HG03159 (cell line): ENCODE measurements around the gene GAGE1.
"Not testable (repeated sequence)": the region's sequence is repeated elsewhere in the genome, so short reads cannot be mapped to it uniquely, and the experiment has no call there.

ENCODE experiments used
- ATAC-seq: cut with Tn5 transposase; IDR thresholded peaks from one replicate; pipeline ENCODE4 v1.9.1; 2021; ENCODE audit warnings: mild to moderate bottlenecking, moderate library complexity; ENCODE audit not compliant: unreplicated experiment

GAGE1 gene, protein sequence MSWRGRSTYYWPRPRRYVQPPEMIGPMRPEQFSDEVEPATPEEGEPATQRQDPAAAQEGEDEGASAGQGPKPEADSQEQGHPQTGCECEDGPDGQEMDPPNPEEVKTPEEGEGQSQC

DNA sequence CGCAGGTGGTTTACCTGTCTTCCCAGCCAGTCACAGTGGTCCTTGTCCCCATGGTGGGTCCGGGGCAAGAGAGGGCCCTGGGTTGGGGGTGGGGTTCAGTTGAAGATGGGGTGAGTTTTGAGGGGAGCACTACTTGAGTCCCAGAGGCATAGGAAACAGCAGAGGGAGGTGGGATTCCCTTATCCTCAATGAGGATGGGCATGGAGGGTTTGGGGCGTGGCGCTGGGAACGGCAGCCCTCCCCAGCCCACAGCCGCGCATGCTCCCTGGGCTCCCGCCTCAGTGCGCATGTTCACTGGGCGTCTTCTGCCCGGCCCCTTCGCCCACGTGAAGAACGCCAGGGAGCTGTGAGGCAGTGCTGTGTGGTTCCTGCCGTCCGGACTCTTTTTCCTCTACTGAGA lies at the start of gene GAGE1:
Gene GAGE1, plus strand, starts transcription at position 301 of the 400 bp plus-strand sequence. CDS start 1,155 bp downstream, outside the sequence.
- ATAC-seq: not testable (repeated sequence)

DNA sequence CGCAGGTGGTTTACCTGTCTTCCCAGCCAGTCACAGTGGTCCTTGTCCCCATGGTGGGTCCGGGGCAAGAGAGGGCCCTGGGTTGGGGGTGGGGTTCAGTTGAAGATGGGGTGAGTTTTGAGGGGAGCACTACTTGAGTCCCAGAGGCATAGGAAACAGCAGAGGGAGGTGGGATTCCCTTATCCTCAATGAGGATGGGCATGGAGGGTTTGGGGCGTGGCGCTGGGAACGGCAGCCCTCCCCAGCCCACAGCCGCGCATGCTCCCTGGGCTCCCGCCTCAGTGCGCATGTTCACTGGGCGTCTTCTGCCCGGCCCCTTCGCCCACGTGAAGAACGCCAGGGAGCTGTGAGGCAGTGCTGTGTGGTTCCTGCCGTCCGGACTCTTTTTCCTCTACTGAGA lies 47.8 kb upstream of the GAGE1 start, which contains the start of gene GAGE12E:
Gene GAGE12E, plus strand, starts transcription at position 301 of the 400 bp plus-strand sequence. CDS start 1,155 bp downstream, outside the sequence.
- ATAC-seq: not testable (repeated sequence)

DNA sequence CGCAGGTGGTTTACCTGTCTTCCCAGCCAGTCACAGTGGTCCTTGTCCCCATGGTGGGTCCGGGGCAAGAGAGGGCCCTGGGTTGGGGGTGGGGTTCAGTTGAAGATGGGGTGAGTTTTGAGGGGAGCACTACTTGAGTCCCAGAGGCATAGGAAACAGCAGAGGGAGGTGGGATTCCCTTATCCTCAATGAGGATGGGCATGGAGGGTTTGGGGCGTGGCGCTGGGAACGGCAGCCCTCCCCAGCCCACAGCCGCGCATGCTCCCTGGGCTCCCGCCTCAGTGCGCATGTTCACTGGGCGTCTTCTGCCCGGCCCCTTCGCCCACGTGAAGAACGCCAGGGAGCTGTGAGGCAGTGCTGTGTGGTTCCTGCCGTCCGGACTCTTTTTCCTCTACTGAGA lies 38.3 kb upstream of the GAGE1 start, which contains the start of gene GAGE12F:
Gene GAGE12F, plus strand, starts transcription at position 301 of the 400 bp plus-strand sequence. CDS start 1,155 bp downstream, outside the sequence.
- not testable (repeated sequence) for ATAC-seq

GRCh38 chrX:49568728-49569127 lies 30.1 kb upstream of the GAGE1 start:
- not testable (repeated sequence) for ATAC-seq

DNA sequence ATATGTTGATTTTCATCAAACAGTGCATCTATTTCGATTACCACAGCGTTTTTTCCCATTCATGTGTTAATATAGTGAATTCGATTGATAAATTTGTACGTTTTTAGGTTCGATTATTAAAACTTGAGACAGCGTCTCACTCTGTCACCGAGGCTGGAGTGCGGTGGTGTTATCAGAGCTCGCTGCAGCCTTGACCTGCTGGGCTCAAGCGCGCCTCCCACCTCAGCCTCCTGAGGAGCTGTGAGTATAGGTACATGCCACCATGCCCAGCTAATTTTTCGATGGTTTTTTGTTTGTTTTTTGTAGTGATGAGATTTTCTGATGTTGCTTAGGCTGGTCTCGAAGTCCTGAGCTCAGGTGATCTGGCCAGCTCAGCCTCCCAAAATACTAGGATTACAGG lies 29.7 kb upstream of the GAGE1 start:
- not testable (repeated sequence) for ATAC-seq

- ATAC-seq: not testable (repeated sequence)
Observed at GRCh38 chrX:49570100-49570499, 28.7 kb upstream of the GAGE1 start, which contains the start of gene GAGE12G. Gene GAGE12G, plus strand, starts transcription at chrX:49570400. Its CDS starts 1,155 bp downstream, at chrX:49571555.

- not testable (repeated sequence) for ATAC-seq
Observed at GRCh38 chrX:49579649-49580048, 19.2 kb upstream of the GAGE1 start, which contains the start of gene GAGE12H. Gene GAGE12H, plus strand, starts transcription at chrX:49579949. Its CDS starts 1,155 bp downstream, at chrX:49581104.

DNA sequence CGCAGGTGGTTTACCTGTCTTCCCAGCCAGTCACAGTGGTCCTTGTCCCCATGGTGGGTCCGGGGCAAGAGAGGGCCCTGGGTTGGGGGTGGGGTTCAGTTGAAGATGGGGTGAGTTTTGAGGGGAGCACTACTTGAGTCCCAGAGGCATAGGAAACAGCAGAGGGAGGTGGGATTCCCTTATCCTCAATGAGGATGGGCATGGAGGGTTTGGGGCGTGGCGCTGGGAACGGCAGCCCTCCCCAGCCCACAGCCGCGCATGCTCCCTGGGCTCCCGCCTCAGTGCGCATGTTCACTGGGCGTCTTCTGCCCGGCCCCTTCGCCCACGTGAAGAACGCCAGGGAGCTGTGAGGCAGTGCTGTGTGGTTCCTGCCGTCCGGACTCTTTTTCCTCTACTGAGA lies 9.6 kb upstream of the GAGE1 start, which contains the start of gene GAGE2A:
Gene GAGE2A, plus strand, starts transcription at position 301 of the 400 bp plus-strand sequence. CDS start 1,155 bp downstream, outside the sequence.
- not testable (repeated sequence) for ATAC-seq

- ATAC-seq: not testable (repeated sequence)
Observed at GRCh38 chrX:49589769-49590478, 8.9 kb upstream of the GAGE1 start.

DNA sequence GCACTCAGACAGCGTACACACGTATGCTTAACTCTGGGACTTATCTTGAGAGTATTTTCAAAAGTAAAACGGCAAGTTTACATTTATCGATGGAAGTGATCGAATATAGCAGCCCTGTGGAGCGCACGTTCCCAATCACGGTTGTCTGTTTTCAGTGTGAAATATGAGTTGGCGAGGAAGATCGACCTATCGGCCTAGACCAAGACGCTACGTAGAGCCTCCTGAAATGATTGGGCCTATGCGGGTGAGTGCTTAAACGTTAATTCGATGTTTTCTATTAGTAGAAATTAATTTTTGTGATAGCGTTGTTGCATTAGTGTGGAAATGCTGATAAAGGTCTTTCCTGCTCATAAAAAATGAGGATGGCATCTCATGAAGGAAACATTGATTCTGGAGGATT lies 8.3 kb upstream of the GAGE1 start:
- not testable (repeated sequence) for ATAC-seq

GRCh38 chrX:49610718-49611310 lies 12.0 kb downstream of the GAGE1 start:
- no peak for ATAC-seq

GRCh38 chrX:49618574-49618973 lies 19.8 kb downstream of the GAGE1 start:
- ATAC-seq: no peak

DNA sequence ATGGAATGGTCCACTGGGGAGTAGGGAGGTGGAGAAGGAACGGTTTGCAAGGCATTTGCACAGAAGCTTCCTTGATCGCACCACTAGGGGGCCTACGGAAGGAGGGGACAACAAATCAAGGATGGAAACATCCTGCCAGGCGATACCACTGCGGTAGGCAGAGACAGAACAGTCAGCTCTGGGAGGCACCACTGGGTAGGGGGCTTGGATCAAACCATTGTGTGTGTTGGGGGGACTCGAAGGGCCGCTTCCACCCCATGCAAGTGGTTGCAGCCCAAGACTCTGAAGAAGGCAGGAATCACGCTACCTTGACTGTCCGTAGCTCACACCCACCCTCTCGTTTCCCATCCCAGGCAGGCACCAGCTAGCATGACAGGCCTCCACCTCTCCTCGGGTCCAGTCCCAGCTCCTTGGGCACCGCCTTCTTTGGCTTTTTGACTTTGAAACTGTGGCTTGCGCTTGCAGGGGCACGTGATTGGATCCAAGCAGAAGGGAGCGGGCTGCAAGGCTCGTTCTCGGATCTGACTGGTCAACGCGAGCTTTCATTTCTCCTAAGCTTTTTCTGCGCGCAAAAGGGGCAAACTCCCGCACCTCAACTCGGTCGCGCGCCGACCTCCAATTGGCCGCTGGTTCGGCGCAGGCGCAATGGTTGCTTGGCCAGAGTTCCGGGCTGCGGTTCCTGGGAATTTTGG lies 28.4 kb downstream of the GAGE1 start:
- ATAC-seq: no peak

- ATAC-seq: no peak
Observed at GRCh38 chrX:49644991-49645637, 46.3 kb downstream of the GAGE1 start.

DNA sequence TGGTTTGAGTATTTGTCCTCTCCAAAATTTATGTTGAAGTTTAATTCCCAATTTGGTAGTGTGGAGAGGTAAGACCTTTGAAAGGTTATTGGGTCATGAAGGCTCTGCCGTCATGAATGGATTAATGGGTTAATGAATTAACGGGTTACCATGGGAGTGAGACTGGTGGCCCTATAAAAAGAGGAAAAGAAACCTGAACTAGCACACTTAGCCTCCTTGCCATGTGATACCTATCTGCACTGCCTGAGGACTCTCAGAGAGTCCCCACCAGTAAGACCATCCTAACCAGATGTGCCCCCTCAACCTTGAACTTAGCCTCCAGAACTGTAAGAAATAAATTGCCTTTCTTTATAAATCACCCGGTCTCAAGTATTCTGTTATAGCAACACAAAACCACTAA lies 57.7 kb downstream of the GAGE1 start:
- ATAC-seq: peak; percentile 54
